ENCODE results near the gene SLC35F3.
"Not testable (repeated sequence)": the region's sequence is repeated elsewhere in the genome, so short reads cannot be mapped to it uniquely, and the experiment has no call there.

The SLC35F3 gene

DNA sequence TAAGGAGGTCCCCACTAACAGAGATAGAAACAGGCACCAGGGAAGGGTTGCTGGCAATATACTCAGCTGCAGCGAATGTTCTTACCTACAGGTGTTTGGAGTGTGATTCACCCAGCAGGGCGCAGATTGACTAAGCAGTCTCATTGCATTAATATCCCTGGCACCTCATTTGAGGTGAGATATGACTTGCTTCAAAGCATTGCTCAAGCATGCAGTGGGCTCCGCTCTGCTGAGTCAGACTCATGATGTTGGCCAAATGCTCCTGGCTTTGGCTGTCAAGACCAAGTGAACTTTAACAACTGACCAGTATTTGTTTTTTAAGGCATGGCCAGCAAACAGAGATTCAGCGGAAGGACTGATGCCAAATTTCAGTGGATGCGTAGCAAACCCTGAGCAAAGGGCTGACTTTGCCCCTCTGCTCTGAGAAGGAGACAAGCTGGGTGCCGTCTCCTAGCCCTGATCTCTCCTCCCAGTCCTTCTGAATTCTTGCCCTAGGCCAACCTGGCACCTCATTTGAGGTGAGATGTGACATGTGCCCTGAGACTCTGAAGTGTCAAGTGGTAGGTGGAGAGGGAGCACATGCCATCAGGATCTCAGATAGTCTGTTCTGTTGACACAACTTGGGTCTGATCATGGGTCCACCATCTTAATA, 281.7 kb downstream of the SLC35F3 start:
- DNase-seq (ENCODE audit: low read depth in 1 of 2, low spot score in 1 of 2) = no peak
- in situ Hi-C loops (cut with HindIII; ENCODE audit: low pct_unique_long_range_greater_than_20kb, low sequenced_read_pairs) = no loop called here
- TF ChIP-seq JUND (IDR thresholded peaks at IDR 0.05; ENCODE audit: low read depth) = no peak

DNA sequence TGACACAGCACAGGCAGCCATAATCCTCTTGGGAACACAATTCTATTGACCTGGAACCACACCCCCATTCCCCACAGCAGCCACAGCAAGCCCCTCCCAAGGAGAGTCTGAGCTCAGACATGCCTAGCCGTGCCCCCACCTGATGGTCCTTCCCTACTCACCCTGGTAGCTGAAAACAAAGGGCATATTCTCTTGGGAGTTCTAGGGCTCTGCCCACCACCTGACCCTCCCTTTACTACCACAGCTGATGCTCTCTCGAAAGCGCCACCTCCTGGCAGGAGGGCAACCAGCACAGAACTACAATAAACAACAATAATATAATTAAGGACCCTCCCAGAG, 283.9 kb downstream of the SLC35F3 start:
- in situ Hi-C loops (cut with HindIII; ENCODE audit: low pct_unique_long_range_greater_than_20kb, low sequenced_read_pairs) = no loop called here
- TF ChIP-seq JUND (IDR thresholded peaks at IDR 0.05; ENCODE audit: low read depth) = no peak
- DNase-seq (ENCODE audit: low read depth in 1 of 2, low spot score in 1 of 2) = no peak

DNA sequence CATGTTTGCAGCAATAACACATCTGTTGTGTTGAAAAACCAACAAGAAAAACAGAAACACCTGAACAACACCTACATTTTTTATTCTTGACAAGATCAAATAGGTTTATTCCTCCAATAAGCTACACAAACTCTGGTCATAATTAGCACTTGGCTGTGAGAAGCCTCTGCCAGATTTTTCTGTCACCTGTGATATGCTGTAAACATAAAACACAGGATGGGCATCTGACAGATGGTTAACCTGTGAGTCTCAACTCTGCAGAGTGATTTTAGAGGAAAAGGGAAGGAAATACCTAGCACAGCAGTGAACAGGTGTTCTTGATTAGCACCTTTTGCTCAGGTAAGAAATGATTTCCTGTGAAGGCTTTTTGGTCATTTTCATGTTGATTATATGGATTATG, 293.4 kb downstream of the SLC35F3 start:
- in situ Hi-C loops (cut with HindIII; ENCODE audit: low pct_unique_long_range_greater_than_20kb, low sequenced_read_pairs) = no loop called here
- DNase-seq (ENCODE audit: low read depth in 1 of 2, low spot score in 1 of 2) = no peak
- no peak for TF ChIP-seq JUND (IDR thresholded peaks at IDR 0.05; ENCODE audit: low read depth)

DNA sequence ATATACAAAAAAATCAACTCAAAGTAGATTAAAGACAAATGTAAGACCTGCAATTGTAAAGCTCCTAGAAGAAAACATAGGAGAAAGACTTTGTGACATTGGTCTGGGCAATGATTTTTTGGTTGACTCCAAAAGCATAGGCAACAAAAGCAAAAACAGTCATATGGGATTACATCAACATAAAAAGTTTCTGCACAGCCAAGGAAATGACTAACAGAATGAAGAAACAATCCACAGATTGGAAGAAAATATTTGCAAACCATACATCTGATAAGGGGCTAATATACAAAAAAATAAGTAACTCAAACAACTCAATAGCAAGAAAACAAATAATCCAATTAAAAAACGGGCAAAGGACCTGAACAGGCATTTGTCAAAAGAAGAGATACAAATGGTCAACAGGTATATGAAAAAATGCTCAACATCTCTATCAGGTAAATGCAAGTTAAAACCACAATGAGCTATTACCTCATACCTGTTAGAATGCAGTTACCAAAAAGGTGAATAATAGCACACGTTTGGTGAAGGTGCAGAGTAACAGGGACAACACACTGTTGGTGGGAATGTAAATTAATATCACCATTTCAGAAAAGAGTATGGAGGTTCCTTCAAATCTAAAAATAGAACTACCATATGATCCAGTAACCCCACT, 295.1 kb downstream of the SLC35F3 start:
- in situ Hi-C loops (cut with HindIII; ENCODE audit: low pct_unique_long_range_greater_than_20kb, low sequenced_read_pairs) = no loop called here

DNA sequence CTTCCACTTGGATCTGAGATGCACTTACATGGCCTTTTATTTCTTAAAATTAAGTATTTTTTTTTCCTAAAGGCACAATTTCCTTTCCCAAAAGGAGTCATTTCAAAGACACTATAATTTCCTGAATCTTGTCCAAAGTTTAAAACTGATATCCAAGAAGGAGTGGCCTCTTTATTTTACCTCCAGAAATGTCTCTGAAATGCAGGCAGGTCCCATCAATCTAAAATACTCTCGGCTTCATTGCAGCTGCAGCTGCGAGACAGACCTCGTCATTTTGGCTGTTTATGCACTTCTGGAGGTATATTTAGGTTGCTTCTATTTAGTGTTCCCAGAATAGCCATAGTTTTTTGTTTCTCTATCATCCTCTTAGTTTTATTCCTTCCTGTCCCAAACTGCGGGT, 296.1 kb downstream of the SLC35F3 start:
- in situ Hi-C loops (cut with HindIII; ENCODE audit: low pct_unique_long_range_greater_than_20kb, low sequenced_read_pairs) = no loop called here
- no peak for DNase-seq (ENCODE audit: low read depth in 1 of 2, low spot score in 1 of 2)
- TF ChIP-seq JUND (IDR thresholded peaks at IDR 0.05; ENCODE audit: low read depth) = no peak

More for the DNA sequence above, 295.1 kb downstream of the SLC35F3 start:
- DNase-seq (ENCODE audit: low read depth in 1 of 2, low spot score in 1 of 2) = no peak
- no peak for TF ChIP-seq JUND (IDR thresholded peaks at IDR 0.05; ENCODE audit: low read depth)

DNA sequence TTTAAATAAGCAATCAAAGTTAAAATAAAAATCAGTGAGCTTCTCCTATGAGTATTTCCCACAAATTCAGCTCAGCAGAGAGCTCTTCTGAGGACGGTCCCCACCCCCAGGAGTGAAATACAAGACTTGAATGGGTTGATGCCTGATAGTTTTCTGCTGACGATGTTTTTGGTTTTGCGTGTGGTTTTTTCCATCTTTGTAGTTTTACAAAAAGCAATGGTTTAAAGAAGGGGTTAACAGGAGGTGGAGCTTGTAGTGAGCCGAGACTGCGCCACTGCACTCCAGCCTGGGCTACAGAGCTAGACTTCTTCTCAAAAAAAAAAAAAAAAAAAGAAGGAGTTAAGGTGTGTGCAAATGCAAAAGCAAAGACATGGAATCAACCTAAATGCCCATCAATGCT, 297.1 kb downstream of the SLC35F3 start:
- in situ Hi-C loops (cut with HindIII; ENCODE audit: low pct_unique_long_range_greater_than_20kb, low sequenced_read_pairs) = no loop called here
- DNase-seq (ENCODE audit: low read depth in 1 of 2, low spot score in 1 of 2) = no peak
- TF ChIP-seq JUND (IDR thresholded peaks at IDR 0.05; ENCODE audit: low read depth) = no peak

DNA sequence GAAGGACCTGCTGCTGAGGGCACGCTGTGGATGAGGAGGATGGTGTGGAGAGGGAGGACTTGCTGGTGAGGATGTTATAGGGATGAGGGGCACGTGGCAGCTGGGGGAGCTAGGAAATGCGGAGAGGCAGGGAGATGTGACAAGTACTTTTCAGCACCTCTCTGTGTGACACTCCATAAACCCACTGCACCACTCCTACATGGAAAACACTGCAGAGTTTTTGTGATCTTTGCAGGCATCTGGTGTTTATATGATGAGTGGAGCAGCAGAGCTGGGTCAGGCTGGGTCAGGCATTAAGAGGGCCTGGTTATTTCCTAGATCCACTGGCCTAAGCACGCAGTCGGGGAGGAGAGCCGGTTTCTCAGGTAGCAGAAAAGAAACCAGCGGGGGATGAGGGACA, 301.5 kb downstream of the SLC35F3 start:
- no peak for DNase-seq (ENCODE audit: low read depth in 1 of 2, low spot score in 1 of 2)
- TF ChIP-seq JUND (IDR thresholded peaks at IDR 0.05; ENCODE audit: low read depth) = no peak
- in situ Hi-C loops (cut with HindIII; ENCODE audit: low pct_unique_long_range_greater_than_20kb, low sequenced_read_pairs) = no loop called here

DNA sequence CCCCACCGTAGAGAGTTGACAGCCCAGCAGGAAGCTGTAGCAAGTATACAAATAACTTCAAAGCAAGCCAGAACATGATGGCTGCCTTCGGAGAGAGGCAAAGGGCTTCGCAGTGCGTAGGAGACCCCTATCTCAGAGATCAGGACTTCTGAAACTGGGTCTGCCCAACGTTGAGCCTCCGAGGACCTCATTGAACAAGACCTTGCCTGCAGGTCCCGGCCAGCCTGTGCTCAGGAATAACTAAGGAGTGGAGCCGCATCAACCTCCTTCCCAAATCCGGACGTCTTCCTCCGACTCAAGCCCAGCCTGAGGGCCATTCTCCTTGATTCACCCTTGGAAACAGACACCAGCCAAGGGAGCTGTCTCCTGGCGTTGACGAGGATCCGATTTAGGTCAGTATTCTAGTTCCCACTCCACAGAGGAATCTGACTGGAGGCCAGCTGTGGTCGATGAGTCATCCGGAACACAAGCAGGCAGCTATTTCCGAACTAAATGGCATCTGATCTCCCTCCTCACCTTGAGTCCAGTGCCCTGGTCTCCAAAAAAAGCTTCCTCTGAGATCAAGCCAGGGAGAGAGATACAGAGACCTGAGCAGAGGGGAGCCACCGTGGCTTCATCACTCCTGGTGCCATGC, 302.3 kb downstream of the SLC35F3 start:
- no peak for DNase-seq (ENCODE audit: low read depth in 1 of 2, low spot score in 1 of 2)
- TF ChIP-seq JUND (IDR thresholded peaks at IDR 0.05; ENCODE audit: low read depth) = no peak
- in situ Hi-C loops (cut with HindIII; ENCODE audit: low pct_unique_long_range_greater_than_20kb, low sequenced_read_pairs) = no loop called here

DNA sequence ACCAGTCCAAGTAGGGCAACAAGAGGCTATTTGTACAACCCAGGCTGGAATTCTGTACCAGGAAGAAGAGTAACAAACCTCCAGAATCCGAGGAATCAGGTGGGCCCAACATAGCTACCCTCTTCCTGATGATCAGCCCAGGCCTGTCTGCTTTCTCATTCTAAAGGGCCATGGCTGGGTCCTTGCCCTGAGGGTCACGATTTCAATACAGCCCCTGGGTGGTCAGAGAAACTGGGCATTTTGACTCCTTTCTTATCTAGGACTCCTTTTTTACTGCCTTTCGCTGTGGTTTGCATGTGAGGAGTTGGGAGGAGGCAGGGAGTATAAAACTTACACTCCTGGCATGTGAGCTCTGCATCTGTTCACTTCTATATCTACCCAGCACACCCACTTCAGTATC, 303.9 kb downstream of the SLC35F3 start:
- in situ Hi-C loops (cut with HindIII; ENCODE audit: low pct_unique_long_range_greater_than_20kb, low sequenced_read_pairs) = no loop called here

DNA sequence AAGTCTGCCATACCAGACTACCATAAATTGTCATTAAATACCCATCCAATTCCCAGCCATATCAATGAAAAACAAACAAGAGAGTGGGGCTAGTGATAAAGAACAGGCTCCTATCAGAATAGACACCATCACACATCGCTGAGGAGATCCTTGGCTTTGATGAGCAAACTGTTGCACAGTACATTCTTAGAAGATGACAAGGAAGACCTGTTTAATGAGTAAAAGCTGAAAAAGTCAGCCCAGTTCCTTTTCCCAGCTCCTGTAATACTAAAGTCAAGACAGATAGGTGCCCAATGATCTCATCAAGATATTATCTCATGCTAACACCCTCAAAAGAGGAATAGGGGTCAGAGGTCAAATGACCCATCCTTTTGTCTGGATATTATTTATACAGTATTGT, 304.3 kb downstream of the SLC35F3 start:
- no peak for TF ChIP-seq JUND (IDR thresholded peaks at IDR 0.05; ENCODE audit: low read depth)
- no peak for DNase-seq (ENCODE audit: low read depth in 1 of 2, low spot score in 1 of 2)
- in situ Hi-C loops (cut with HindIII; ENCODE audit: low pct_unique_long_range_greater_than_20kb, low sequenced_read_pairs) = no loop called here

More for the DNA sequence above, 303.9 kb downstream of the SLC35F3 start:
- no peak for DNase-seq (ENCODE audit: low read depth in 1 of 2, low spot score in 1 of 2)
- TF ChIP-seq JUND (IDR thresholded peaks at IDR 0.05; ENCODE audit: low read depth) = no peak

DNA sequence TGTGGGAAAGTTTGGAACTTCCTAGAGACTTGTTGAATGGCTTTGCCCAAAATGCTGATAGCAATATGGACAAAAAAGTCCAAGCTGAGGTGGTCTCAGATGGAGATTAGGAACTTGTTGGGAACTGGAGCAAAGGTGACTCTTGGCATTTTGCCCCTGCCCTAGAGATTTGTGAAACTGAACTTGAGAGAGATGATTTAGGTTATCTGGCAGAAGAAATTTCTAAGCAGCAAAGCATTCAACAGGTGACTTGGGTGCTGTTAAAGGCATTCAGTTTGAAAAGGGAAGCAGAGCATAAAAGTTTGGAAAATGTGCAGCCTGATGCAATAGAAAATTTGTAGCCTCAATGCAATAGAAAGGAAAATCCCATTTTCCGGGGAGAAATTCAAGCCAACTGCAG, 306.0 kb downstream of the SLC35F3 start:
- in situ Hi-C loops (cut with HindIII; ENCODE audit: low pct_unique_long_range_greater_than_20kb, low sequenced_read_pairs) = not testable (repeated sequence)

DNA sequence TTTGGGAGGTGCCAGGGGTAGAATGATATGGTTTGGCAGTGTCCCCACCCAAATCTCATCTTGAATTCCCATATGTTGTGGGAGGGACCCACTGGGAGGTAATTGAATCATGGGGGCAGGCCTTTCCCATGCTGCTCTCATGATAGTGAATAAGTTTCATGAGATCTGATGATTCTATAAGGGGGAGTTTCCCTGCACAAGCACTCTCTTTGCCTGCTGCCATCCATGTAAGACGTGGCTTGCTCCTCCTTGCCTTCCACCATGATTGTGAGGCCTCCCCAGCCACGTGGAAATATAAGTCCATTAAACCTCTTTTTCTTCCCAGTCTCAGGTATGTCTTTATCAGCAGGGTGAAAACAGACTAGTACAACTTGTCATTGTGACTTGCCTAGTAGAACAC, 307.4 kb downstream of the SLC35F3 start:
- DNase-seq (ENCODE audit: low read depth in 1 of 2, low spot score in 1 of 2); in situ Hi-C loops (cut with HindIII; ENCODE audit: low pct_unique_long_range_greater_than_20kb, low sequenced_read_pairs): not testable (repeated sequence)

More for the DNA sequence above, 306.0 kb downstream of the SLC35F3 start:
- DNase-seq (ENCODE audit: low read depth in 1 of 2, low spot score in 1 of 2) = not testable (repeated sequence)

DNA sequence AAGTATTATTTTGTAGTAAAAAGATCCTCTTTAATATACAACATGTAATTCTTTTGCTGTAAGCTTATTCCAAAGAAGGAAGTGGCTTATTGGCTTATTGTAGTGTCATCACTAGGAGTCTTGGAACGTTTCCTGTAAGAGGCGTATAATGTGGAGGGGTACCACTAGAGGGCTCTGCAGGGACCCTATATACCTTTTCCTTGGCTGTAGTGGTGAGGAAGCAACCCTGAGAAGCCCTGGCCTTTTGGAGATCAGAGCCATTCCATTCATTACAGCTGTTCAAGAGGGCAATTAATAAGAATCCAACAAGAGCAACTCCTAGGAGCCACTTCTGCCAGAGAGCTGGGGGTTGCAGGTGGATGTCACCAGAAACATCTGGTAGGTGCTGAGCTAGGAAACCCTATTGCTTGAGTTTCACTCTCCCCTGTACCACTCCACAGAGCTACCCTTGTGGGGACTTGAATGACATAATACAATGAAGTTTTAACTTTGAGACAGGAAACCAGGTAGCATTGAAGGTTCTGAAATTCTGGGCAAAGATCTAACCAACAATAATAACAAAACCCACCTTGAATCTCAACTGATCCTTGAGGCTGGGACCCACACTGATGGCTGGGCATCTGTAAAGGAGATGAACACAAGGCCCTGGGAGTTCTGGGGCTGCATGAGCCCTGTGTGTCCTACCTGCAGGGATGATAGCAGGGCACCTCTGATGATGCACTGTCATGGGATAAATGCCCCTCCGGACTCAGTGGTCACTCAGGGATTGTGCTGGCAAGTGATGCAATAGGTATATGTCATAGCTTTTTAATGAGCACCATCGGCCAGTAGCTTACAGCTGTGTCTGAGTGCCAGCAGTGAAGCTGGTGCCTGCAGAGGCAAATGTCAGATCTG, 308.5 kb downstream of the SLC35F3 start:
- peak; percentile 53 to 64 for DNase-seq (ENCODE audit: low read depth in 1 of 2, low spot score in 1 of 2)
- in situ Hi-C loops (cut with HindIII; ENCODE audit: low pct_unique_long_range_greater_than_20kb, low sequenced_read_pairs) = no loop called here

More for the DNA sequence above, 308.5 kb downstream of the SLC35F3 start:
- TF ChIP-seq JUND (IDR thresholded peaks at IDR 0.05; ENCODE audit: low read depth) = no peak

Measured in T47D (cell line).